Measurements from ENCODE around the gene DICER1. TPM values are rescaled to one million over a fixed set of nuclear protein-coding genes. Genes with fewer than 3 reads are reported as not detected.

The DICER1 gene
- total RNA-seq, 4 donors from 2014 or later = 64.3 to 125 (median 78.0) TPM

- H3K9me3 ChIP-seq = no peaks in the 10 kb centered on the region
- H3K36me3 ChIP-seq = no peaks in the 10 kb centered on the region
- H3K27me3 ChIP-seq = no peaks in the 10 kb centered on the region
- no peaks in the 10 kb centered on the region for H3K4me1 ChIP-seq
- H3K27ac ChIP-seq = no peak overlapping the region
- no peak overlapping the region for H3K4me3 ChIP-seq
- TF ChIP-seq POLR2A (IDR thresholded peaks at IDR 0.05) (no peak), CTCF (IDR thresholded peaks at IDR 0.05) (no peak)
- no peak for DNase-seq
Observed at GRCh38 chr14:95066427-95066986, 90.8 kb downstream of the DICER1 start.

GRCh38 chr14:95065411-95065810, 91.9 kb downstream of the DICER1 start:
- TF ChIP-seq CTCF (IDR thresholded peaks at IDR 0.05) = no peak
- no peak for TF ChIP-seq POLR2A (IDR thresholded peaks at IDR 0.05)
- DNase-seq = peak in 1 of 3 donors; percentile 2
- no peaks in the 10 kb centered on the region for H3K36me3 ChIP-seq
- H3K4me1 ChIP-seq = no peaks in the 10 kb centered on the region
- no peaks in the 10 kb centered on the region for H3K27me3 ChIP-seq
- no peaks in the 10 kb centered on the region for H3K9me3 ChIP-seq
- no peak overlapping the region for H3K27ac ChIP-seq
- H3K4me3 ChIP-seq = no peak overlapping the region

GRCh38 chr14:95064734-95065133, 92.6 kb downstream of the DICER1 start:
- Histone ChIP-seq H3K27ac (no peak overlapping the region), H3K4me3 (no peak overlapping the region), H3K4me1 (no peaks in the 10 kb centered on the region), H3K9me3 (no peaks in the 10 kb centered on the region), H3K27me3 (no peaks in the 10 kb centered on the region), H3K36me3 (no peaks in the 10 kb centered on the region)
- TF ChIP-seq POLR2A (IDR thresholded peaks at IDR 0.05) = no peak
- no peak for TF ChIP-seq CTCF (IDR thresholded peaks at IDR 0.05)
- no peak for DNase-seq

- H3K4me1 ChIP-seq = no peaks in the 10 kb centered on the region
- H3K4me3 ChIP-seq = no peak overlapping the region
- H3K27ac ChIP-seq = no peak overlapping the region
- H3K9me3 ChIP-seq = no peaks in the 10 kb centered on the region
- H3K36me3 ChIP-seq = no peaks in the 10 kb centered on the region
- no peak for TF ChIP-seq POLR2A (IDR thresholded peaks at IDR 0.05)
- TF ChIP-seq CTCF (IDR thresholded peaks at IDR 0.05) = no peak
- H3K27me3 ChIP-seq = no peaks in the 10 kb centered on the region
- peak in 1 of 3 donors; percentile 11 for DNase-seq
Observed at GRCh38 chr14:95064256-95064655, 93.1 kb downstream of the DICER1 start.

GRCh38 chr14:95063391-95063790, 93.9 kb downstream of the DICER1 start:
- Histone ChIP-seq H3K27ac (no peak overlapping the region), H3K4me3 (no peak overlapping the region), H3K9me3 (no peaks in the 10 kb centered on the region), H3K4me1 (no peaks in the 10 kb centered on the region), H3K36me3 (no peaks in the 10 kb centered on the region), H3K27me3 (no peaks in the 10 kb centered on the region)
- DNase-seq = peak in 1 of 3 donors; percentile 14
- TF ChIP-seq CTCF (IDR thresholded peaks at IDR 0.05) (no peak), POLR2A (IDR thresholded peaks at IDR 0.05) (no peak)

GRCh38 chr14:95062946-95063345, 94.4 kb downstream of the DICER1 start:
- no peak for DNase-seq
- TF ChIP-seq POLR2A (IDR thresholded peaks at IDR 0.05) (no peak), CTCF (IDR thresholded peaks at IDR 0.05) (no peak)
- no peak overlapping the region for H3K4me3 ChIP-seq
- H3K27ac ChIP-seq = no peak overlapping the region
- H3K27me3 ChIP-seq = no peaks in the 10 kb centered on the region
- no peaks in the 10 kb centered on the region for H3K9me3 ChIP-seq
- no peaks in the 10 kb centered on the region for H3K36me3 ChIP-seq
- H3K4me1 ChIP-seq = no peaks in the 10 kb centered on the region

Data from Peyer's patch (tissue), 4 donors.